GM23248 (cell line): ENCODE measurements around the gene CAMK1. TPM values are rescaled to one million over a fixed set of nuclear protein-coding genes. Genes with fewer than 3 reads are reported as not detected.

ENCODE experiments used
- DNase-seq: peaks from one replicate; pipeline ENCODE4 v3.0.0-alpha.2; 2015
- H2AFZ ChIP-seq: fragments of 200-600 bp; sonication (generic); 2 replicates; pipeline ENCODE4 v1.6.1; 2016; ENCODE audit warnings: antibody characterized with exemption
- H3F3A ChIP-seq: fragments of 200-600 bp; sonication (generic); 2 replicates; pipeline ENCODE4 v1.6.1; 2016; ENCODE audit warnings: mild to moderate bottlenecking, antibody characterized with exemption, mixed run types; ENCODE audit not compliant: insufficient read depth
- H3K27ac ChIP-seq: fragments of 200-600 bp; sonication (generic); 2 replicates; pipeline ENCODE4 v1.5.1; 2016; ENCODE audit warnings: mild to moderate bottlenecking
- H3K27me3 ChIP-seq: fragments of 200-600 bp; sonication (generic); replicated peaks from 2 replicates; pipeline ENCODE4 v1.6.1; 2016; ENCODE audit warnings: mild to moderate bottlenecking; ENCODE audit not compliant: insufficient read depth
- H3K36me3 ChIP-seq: fragments of 200-600 bp; sonication (generic); 2 replicates; pipeline ENCODE4 v1.6.1; 2016; ENCODE audit warnings: low read depth, mild to moderate bottlenecking
- H3K4me1 ChIP-seq: fragments of 200-600 bp; sonication (generic); 2 replicates; pipeline ENCODE4 v1.6.1; 2016; ENCODE audit warnings: mild to moderate bottlenecking; ENCODE audit not compliant: insufficient read depth
- H3K4me2 ChIP-seq: fragments of 200-600 bp; sonication (generic); one replicate; pipeline ENCODE4 v1.6.1; 2016; ENCODE audit warnings: mild to moderate bottlenecking; ENCODE audit not compliant: unreplicated experiment
- H3K4me3 ChIP-seq: fragments of 200-600 bp; sonication (generic); 2 replicates; pipeline ENCODE4 v1.5.1; 2016; ENCODE audit warnings: mild to moderate bottlenecking
- H3K79me2 ChIP-seq: fragments of 200-600 bp; sonication (generic); 2 replicates; pipeline ENCODE4 v1.6.1; 2016; ENCODE audit warnings: mild to moderate bottlenecking; ENCODE audit not compliant: insufficient read depth
- H3K9ac ChIP-seq: fragments of 200-600 bp; sonication (generic); 2 replicates; pipeline ENCODE4 v1.6.1; 2016; ENCODE audit warnings: mild to moderate bottlenecking
- H3K9me2 ChIP-seq: fragments of 200-600 bp; sonication (generic); 2 replicates; pipeline ENCODE4 v1.6.1; 2016; ENCODE audit warnings: mixed run types, mild to moderate bottlenecking, moderate library complexity; ENCODE audit not compliant: insufficient read depth
- H3K9me3 ChIP-seq: fragments of 200-600 bp; sonication (generic); one replicate; pipeline ENCODE4 v1.6.1; 2017; ENCODE audit warnings: low read depth
- H4K20me1 ChIP-seq: fragments of 200-600 bp; sonication (generic); 2 replicates; pipeline ENCODE4 v1.6.0; 2016; ENCODE audit not compliant: insufficient read depth
- EZH2 ChIP-seq: fragments of 200-600 bp; sonication (generic); IDR thresholded peaks from 2 replicates; pipeline ENCODE4 v1.6.1; 2018; ENCODE audit warnings: antibody characterized with exemption, mild to moderate bottlenecking; ENCODE audit not compliant: insufficient read depth, poor library complexity, severe bottlenecking
- EZH2phosphoT487 ChIP-seq: fragments of 200-600 bp; sonication (generic); IDR thresholded peaks from 2 replicates; pipeline ENCODE4 v1.6.1; 2018; ENCODE audit warnings: antibody characterized with exemption, moderate library complexity, mild to moderate bottlenecking, low read depth; ENCODE audit not compliant: insufficient read depth
- WGBS, 2 experiments: methylation state at CpG; one replicate each; pipeline ENCODE4 v1.1.6; 2015 to 2017; ENCODE audit warnings: low lambda C conversion rate in 2 of 2, low coverage in 1 of 2; ENCODE audit errors: missing lambda C conversion rate in 2 of 2; 5-methylcytosine and 5-hydroxymethylcytosine counted together
- in situ Hi-C: fragments of 300-500 bp; cut with MboI; formaldehyde crosslinking; loops from 2 replicates; pipeline ENCODE4 v1.15.0; 2020
- polyA plus RNA-seq: library from polyadenylated mRNA; unstranded; fragments of >200 nt; fragmentation: Nextera tagmentation; extraction: Ambion mirVana; gene quantifications from 2 replicates; pipeline ENCODE4 v1.2.1, GENCODE V29; 2016
- total RNA-seq: library from RNA; depleted of rRNA; stranded (reverse); fragments of >200 nt; shearing (Covaris generic); gene quantifications from 2 replicates; pipeline ENCODE4 v1.2.3, GENCODE V29; 2014

CAMK1 gene
- total and polyA plus RNA-seq, 2 experiments from 2014 or later: 26.9 to 28.3 TPM

GRCh38 chr3:9797196-9797945 lies 27.6 kb upstream of the CAMK1 start:
- TF ChIP-seq EZH2phosphoT487: no peak
- TF ChIP-seq EZH2: no peak
- H3K79me2 ChIP-seq: peaks cover 90% of the 10 kb centered on the region
- no peak overlapping the region for H3K9ac ChIP-seq
- WGBS, 2 experiments: 95 to 96% methylated on average over 12 of the region's 12 CpGs
- H2AFZ ChIP-seq: no peak overlapping the region
- no peak overlapping the region for H3K4me2 ChIP-seq
- H3K4me3 ChIP-seq: no peak overlapping the region
- no peak for DNase-seq
- peaks cover 46% of the 10 kb centered on the region for H3K36me3 ChIP-seq
- no peaks in the 10 kb centered on the region for H3K9me2 ChIP-seq
- H3F3A ChIP-seq: peaks cover 24% of the 10 kb centered on the region; the same call in 1 of the 2 replicates
- H4K20me1 ChIP-seq: no peaks in the 10 kb centered on the region
- H3K27ac ChIP-seq: no peak overlapping the region
- H3K4me1 ChIP-seq: peaks cover 7% of the 10 kb centered on the region
- no peaks in the 10 kb centered on the region for H3K9me3 ChIP-seq
- in situ Hi-C loops: no loop called here
- H3K27me3 ChIP-seq: no peaks in the 10 kb centered on the region

DNA sequence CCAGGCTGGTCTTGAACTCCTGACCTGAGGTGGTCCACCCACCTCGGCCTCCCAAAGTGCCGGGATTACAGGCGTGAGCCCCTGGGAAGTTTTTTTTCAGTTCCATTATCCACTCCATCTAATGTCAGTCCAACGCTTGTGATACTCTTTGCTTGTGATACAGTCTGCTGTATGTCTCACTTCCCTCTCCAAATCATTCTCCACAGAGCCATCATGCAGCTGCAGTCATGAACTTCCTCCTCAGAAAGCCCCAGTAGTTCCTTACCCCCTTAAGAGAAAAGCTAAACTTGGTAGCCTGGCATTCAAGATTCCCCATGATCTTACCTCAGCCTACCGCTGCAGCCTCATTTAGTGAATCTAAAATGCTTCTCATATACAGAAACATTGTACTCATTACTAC lies 25.5 kb upstream of the CAMK1 start:
- H3K36me3 ChIP-seq: peaks cover 30% of the 10 kb centered on the region
- WGBS, 2 experiments: 94 to 100% methylated on average over 5 of the region's 5 CpGs

GRCh38 chr3:9794400-9794799 lies 24.7 kb upstream of the CAMK1 start:
- H3K9me3 ChIP-seq: no peaks in the 10 kb centered on the region
- peaks cover 23% of the 10 kb centered on the region for H3K36me3 ChIP-seq
- H3K4me3 ChIP-seq: peak overlapping the region; percentile 99; the same call in 1 of the 2 replicates
- DNase-seq: no peak
- in situ Hi-C loops: no loop called here
- H3K4me1 ChIP-seq: peaks cover 13% of the 10 kb centered on the region
- H3F3A ChIP-seq: peaks cover 10% of the 10 kb centered on the region
- H3K4me2 ChIP-seq: peak overlapping the region; percentile 97
- peaks cover 88% of the 10 kb centered on the region for H3K79me2 ChIP-seq
- no peaks in the 10 kb centered on the region for H3K9me2 ChIP-seq
- no peak overlapping the region for H2AFZ ChIP-seq
- 97 to 98% methylated on average over 11 of the region's 11 CpGs for WGBS, 2 experiments
- H3K27me3 ChIP-seq: no peaks in the 10 kb centered on the region
- no peaks in the 10 kb centered on the region for H4K20me1 ChIP-seq
- no peak overlapping the region for H3K27ac ChIP-seq
- no peak for TF ChIP-seq EZH2
- TF ChIP-seq EZH2phosphoT487: no peak
- no peak overlapping the region for H3K9ac ChIP-seq

More for the DNA sequence above, 25.5 kb upstream of the CAMK1 start:
- Histone ChIP-seq H3K4me1 (peaks cover 13% of the 10 kb centered on the region), H3K79me2 (peaks cover 93% of the 10 kb centered on the region), H3K9me2 (no peaks in the 10 kb centered on the region), H4K20me1 (no peaks in the 10 kb centered on the region), H2AFZ (no peak overlapping the region), H3K9me3 (no peaks in the 10 kb centered on the region), H3K4me3 (no peak overlapping the region), H3K27me3 (no peaks in the 10 kb centered on the region), H3K27ac (no peak overlapping the region), H3F3A (peaks cover 18% of the 10 kb centered on the region), H3K4me2 (no peak overlapping the region), H3K9ac (peak overlapping the region; percentile 9; the same call in 1 of the 2 replicates)
- in situ Hi-C loops: no loop called here
- DNase-seq: no peak
- TF ChIP-seq EZH2: no peak
- TF ChIP-seq EZH2phosphoT487: no peak

GRCh38 chr3:9793161-9793781 lies 23.5 kb upstream of the CAMK1 start:
- no peaks in the 10 kb centered on the region for H3K9me2 ChIP-seq
- peaks cover 18% of the 10 kb centered on the region for H3K36me3 ChIP-seq
- peak; percentile 83 for DNase-seq
- peaks cover 13% of the 10 kb centered on the region for H3K4me1 ChIP-seq
- H4K20me1 ChIP-seq: no peaks in the 10 kb centered on the region
- H3K79me2 ChIP-seq: peaks cover 77% of the 10 kb centered on the region
- peak overlapping the region; percentile 97 for H3K4me2 ChIP-seq
- peak overlapping the region; percentile 99 for H3K9ac ChIP-seq
- H3K4me3 ChIP-seq: peak overlapping the region; percentile 99
- peaks cover 5% of the 10 kb centered on the region for H3F3A ChIP-seq
- H3K27me3 ChIP-seq: no peaks in the 10 kb centered on the region
- H3K9me3 ChIP-seq: no peaks in the 10 kb centered on the region
- TF ChIP-seq EZH2phosphoT487: no peak
- TF ChIP-seq EZH2: no peak
- peak overlapping the region; percentile 90 for H3K27ac ChIP-seq
- in situ Hi-C loops: no loop called here
- peak overlapping the region; percentile 79 for H2AFZ ChIP-seq
- 0 to 3% methylated on average over 15 to 22 of the region's 23 CpGs for WGBS, 2 experiments
